Forelimb muscle (tissue), 1 donor: ENCODE results near the gene SMAD3. TPM values are rescaled to one million over a fixed set of nuclear protein-coding genes. Genes with fewer than 3 reads are reported as not detected.

Source experiments
- DNase-seq: peaks from one replicate; pipeline ENCODE4 v3.0.0-alpha.2; 2013; ENCODE audit warnings: low read depth
- polyA plus RNA-seq: library from polyadenylated mRNA; unstranded; fragments of 120-200 nt; gene quantifications from one replicate; pipeline ENCODE4 v1.2.1, GENCODE V29; 2013; ENCODE audit not compliant: insufficient read length

Gene SMAD3
- polyA plus RNA-seq, 1 donor = 26.3 TPM

DNA sequence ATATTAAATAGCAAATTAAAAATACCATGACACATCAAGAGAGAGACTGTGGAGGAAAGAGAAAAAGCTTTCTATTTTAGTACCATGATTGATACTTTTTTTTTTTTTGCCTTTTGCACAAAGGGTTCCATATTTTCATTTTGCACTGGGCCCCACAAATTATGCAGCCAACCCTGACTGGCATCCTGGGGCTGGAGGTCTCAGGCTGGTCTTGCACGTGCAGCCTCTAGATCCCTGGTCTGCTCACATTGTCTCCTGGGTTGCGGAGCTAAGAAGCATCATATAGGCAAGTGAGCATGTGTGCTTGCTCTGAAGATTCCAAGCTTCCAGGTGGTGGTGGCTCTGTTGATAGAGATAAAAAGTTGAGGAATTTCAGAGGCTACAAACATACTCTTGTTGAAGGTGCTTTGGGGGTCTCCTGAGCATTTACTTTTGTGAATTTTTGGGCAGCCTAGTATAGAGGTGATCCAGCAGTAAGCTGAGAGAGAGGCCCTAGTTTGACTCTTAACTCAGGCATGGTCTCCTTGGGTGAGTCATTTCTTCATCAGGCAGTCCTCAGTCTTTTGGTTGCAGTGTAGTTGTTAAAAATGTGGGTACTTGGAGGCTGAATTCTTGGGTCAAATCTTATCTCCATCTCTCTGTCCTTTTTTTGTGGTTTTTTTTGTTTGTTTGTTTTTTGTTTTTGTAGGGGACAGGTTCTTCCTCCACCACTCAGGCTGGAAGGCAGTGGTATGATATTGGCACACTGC lies 31.3 kb downstream of the SMAD3 start:
- no peak for DNase-seq

DNA sequence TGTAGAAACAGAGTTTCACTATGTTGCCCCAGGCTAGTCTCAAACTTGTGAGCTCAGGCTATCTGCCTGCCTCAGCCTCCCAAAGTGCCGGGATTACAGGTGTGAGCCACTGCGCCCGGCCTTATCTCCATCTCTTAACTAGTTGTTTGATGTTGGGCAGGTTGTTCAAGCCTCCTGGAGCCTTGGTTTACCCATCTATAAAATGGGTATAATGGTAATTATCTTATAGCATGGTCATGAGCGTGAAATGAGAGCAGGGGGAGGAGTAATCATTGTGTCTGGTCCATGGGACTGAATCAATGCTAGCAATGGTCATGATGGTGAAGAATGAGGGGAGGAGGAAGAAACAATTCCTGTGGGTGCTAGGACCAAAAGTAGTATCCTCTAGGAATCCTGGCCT lies 32.0 kb downstream of the SMAD3 start:
- DNase-seq = no peak

DNA sequence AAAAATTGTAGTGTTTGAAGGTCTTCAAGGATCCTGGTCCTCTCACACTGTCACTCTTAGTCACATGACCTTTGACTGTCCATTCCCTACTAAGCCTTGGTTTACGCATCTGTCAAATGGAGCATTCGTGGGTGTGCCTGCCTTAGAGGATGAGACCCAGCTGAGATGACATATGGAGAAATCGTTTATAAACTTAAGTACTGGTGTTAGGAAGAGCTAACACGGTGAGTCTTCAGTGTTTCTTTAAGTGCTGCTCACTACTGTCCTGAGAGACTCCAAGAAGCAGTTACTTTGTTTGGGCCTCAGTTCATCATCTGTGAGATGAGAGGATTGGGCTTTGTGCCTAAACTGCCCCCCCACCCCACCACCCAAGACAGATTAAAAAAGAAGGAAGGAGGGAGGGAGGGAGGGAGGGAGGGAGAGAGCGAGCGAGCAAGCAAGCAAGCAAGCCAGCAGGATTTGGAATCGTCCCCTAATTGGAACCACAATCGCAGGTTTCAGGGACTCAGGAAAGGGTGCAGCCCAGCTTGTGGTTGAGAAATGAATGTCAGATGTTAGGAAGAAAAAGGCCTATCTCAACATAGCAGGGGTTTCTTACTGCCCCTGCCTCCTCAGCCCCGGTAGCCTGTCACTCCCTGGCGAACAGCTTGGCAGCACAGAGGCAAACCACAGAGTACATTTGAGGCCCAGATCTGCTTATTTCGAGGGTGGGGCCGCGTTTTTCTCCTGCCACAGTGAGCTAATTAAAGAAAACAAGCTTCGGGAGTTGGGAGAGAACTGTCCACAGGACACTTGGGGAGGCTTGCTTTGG lies 32.7 kb downstream of the SMAD3 start:
- DNase-seq = no peak

DNA sequence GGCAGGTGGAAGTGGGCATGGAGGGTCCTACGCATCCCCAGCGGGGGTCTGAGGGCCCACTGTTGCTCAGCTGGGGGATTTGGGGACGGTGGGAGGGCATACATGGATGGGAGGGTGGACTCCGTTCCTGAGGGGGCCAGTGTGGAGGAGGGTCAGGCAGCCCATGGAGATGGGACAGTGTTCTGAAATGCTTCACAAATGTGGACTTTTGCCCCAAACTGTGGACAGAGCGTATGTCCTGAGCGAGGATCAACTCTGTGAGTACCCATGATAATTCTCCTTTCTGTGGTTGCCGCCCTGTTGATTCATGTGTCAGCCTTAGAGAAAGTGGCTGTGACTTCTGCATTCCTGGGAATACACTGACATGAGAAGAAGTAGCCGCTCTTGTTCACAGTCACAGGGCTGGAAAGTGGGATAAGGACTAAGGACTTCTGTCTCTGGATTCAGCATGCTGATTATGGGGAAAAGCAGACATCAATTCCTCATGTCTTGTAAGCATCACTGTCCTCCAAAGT lies 33.4 kb downstream of the SMAD3 start:
- no peak for DNase-seq

DNA sequence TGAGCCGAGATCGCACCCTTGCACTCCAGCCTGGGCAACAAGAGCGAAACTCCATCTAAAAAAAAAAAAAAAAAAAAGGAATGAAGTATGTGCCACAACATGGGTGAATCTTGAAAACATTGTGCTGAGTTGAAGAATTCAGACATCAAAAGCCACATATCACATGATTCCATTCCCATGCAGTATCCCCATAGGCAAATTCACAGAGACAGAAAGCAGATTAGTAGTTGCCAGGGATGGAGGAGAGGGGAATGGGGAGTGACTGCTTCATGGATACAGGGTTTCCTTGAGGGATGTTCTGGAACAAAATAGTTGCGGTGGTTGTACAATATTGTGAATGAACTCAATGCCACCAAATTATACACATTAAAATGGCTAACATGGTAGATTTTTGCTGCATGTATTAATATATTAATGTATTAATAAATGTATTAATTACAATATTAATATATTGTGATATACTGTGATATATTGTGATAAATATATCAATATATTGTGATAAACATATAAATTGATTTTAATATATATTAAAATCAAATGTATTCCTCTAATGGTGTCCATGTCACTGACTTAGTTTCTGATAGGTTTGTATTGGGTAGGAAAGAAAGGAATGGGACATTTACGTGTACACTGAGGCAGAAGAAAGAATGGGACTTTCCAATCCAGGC lies 34.9 kb downstream of the SMAD3 start:
- no peak for DNase-seq

DNA sequence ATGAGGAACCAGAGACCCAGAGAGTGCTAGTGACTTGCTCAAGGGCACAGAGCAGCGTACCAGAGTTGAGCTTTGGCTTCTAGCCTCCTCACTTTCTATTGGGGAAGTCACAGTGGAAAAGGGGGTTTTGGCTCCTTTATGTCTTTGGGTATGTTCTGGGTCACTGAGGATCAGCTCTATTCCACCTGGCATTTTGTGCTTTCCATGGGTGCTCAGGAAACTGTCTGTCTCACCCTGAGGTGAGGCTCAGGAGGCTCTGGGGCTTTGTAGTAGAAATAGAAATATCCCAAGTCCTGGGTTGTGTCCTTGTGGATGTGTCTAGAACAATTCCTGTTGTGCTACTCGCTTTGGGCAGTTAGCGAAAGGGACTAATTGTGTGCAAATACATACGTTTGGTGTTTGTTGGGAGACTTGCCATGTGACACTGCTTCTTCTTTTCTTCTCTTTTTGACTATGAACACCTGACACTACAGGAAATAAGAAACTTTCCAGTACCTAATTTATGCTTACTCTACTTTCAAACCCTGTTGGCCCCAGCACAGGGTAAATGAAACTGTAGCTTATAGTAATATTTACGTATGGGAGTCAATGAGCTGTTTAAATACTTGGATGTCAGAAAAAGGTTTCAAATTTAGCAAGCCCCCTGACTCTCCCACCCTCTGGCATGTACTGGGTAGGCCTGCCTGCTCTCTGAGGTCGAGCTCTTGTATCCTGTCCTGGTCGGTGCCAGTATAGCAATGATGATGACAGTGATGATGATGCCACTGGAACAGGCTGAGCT lies 35.6 kb downstream of the SMAD3 start:
- no peak for DNase-seq

DNA sequence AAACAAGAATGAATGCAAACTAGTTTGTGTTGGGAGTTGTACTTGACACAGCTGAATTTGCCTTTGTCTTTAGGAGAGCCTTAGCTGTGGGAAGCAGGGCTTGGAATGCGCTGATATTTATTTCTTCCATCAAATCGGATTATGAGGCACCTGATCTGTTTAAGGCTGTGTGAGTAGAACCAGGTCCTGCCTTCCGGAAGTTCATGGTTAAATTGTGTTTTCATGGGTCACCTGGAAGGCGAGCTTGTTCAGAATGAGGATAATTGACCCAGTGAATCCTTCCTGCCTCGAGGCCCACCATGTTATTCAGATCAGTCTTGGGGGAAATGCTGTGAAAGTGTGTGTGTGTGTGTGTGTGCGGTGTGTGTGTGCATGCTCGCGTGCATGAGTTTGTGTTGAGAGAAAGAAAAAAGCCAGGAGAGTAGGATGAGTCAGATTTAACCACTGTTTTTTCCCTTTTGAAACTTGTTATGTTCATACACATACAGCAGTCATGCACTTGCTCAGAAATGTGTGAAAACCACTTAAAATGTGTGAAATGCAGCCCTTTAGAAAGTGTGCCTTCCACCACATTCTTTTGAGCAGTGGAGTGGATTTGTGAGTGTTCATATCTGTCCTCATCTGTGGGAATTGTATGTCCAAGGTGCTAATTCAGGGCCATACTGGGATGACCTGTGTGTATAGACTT lies 36.7 kb downstream of the SMAD3 start:
- no peak for DNase-seq

DNA sequence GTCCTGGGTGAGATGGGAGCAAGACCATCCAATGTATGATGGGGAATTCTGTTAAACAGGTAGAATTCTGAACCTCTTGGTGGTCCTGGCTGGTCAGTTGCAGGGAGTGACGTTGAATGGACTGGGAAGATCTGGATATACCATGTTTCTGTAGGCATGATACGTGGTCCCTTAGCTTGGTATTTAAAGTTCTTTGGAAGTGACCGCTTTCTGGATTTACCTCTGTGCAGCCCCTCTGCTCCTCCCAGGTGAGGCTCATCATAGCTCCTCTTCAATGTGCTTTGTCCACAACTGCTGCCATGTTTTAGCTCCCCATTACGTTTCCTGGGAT lies 37.2 kb downstream of the SMAD3 start:
- no peak for DNase-seq

DNA sequence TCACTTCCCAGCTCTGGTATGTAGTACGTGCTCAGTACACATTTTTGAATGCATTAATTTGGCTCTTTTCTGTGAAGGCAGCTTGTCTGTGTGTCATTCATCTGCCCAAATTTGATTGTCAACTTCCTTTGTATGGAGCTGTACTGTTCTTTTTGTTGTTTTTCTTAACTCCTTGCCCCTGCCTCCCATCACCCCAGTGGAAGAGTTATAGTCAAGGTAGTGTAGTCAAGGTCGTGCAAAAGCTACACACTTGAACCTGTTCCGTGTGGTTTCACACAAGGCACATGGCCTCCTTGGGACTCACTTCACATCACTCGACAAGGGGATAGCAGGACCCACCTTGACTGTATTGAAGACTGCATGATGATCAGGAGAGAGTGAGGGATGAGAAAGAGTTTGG lies 37.6 kb downstream of the SMAD3 start:
- DNase-seq = no peak

DNA sequence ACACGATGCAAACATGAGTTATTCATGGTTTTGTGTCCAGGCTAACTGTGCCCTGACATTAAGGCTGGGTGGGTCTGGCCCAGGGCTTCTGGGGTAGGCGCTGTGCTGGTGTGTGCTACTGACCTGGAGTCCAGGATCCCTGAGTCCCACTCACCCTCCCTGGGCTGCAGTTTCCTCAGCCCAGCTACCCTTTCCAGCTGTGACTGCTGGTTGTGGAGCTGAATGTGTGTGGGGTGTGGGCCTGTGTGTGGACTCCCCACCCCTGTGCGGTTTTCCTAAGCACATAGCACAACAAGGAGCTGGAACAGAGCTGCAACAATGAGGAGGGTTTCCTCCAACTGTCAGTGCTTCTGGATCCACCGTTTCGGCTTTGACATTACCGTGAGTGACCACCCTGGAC lies 38.0 kb downstream of the SMAD3 start:
- no peak for DNase-seq

DNA sequence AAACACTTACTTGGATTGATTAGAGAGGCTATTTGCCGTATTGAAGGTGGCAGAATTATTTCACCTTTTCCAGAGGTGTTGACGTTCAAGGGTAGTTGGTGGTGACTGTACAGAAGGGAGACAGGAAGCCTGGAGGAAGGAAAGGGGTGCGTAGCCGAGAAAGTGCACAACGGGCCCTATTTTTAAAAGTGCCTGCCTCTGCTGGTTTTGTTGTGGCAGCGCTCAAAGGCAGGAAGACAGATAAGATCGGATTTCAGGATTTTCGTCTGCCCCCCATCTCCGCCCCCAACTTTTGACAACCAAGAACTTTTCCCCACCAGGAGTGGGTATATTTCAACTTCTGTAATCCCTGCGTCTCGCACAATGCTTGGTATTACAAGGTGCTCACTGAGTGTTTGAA lies 38.5 kb downstream of the SMAD3 start:
- DNase-seq = no peak

DNA sequence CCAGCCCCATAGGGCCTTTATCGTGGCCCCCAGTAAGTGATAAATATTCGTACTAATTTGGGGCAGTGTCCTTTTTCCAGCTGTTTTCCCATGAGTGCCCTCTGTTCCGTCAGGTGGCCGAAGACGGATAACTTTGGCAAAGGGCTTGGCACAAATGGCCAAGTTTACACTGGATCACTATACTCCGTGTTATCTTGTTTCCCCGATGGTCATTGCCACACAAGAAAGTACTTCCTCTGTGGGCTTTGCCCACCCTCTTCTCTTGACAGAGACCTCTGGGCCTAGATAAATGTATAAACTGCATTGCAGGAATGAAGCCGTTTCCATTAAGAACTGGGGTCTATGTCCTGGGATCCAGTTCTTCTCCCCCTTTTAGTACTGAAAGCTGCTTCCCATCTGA lies 39.1 kb downstream of the SMAD3 start:
- no peak for DNase-seq

DNA sequence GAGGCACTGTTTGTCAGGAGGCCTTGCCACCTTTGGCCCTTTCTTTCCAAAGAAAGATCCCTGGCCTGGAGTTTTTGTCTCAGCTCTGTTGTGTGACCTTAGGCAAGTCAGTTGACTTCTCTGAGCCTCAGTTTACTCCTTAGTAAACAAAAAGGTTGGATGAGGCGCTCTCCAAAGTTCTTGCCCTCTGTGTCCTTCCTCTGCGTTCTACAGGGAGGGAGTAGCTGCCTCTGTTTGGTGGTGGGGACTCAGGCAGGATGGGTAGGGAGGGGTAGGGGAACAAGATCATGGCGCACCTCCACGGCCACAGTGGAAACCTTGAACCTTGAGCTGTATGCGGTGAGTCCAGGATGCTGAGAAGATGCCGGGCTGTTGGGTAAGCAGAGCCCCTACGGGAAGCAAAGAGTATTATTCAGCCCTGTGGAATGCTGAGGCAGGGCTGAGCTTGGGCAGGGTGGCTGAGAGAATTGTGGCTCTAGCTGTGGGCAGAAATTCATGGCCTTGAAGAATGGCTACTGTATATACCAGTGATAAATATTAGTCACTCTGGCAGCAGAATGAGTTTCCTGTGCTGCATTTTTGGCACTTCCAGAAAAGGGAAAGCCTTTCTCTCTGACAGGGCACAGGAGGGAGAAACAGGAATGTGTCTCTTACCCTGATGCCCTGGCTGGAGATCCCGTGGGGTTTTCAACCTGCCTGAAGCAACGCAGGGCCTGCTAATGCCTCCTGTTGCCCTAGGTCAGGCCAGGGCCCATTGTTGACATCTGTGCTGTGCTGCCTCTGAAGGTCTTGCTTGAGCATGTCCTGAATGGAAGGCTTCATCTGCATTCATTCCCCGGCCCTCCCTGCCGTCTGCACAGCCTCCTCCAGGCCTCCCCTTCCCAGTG lies 39.9 kb downstream of the SMAD3 start:
- no peak for DNase-seq

DNA sequence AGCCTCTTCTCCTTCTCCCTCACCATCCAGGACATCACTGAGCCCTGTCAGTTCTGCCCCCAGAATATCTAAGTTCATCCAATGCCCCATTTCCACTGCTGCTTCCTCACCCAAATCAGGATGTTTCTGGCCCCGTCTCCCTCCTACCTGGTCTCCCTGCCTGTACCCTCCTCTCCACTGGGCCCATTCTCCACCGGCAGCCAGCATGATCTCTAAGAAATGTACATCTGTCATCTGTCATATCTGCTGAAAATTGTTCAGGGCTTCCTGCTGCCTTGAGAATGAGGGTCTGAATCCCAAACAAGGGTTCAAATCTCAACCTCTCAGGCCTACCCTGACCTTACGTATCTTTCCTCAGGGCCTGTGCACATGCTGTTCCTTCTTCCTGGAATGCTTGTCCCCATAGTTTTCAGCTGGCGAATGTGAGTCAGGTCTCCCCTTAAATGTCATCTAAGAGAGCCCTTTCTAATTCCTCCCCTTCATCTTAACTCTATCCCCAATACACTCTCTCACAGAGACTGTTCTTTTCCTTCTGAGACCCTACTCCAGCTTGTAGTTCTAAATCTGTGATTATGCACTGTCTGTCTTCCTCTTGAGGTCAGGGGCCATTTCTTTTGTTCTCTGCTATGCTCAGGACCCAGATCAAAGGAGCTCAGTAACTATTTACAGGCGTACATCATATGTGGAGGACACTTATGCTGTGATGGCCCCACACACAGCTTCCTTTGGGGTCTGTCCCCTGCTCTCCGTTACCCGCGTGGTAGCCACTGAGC lies 40.8 kb downstream of the SMAD3 start:
- no peak for DNase-seq

DNA sequence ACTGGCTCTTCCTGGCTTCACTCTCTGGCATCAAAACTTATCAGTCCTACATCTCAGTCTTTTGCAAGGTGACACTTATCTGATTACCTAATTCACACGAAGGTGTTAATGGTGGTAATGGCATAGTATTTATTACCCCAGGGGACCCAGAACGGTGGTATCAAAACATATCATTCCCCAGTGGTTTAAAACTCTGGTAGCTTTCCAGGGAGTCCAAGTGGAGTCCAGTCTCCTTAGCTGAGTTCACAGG lies 41.3 kb downstream of the SMAD3 start:
- no peak for DNase-seq

DNA sequence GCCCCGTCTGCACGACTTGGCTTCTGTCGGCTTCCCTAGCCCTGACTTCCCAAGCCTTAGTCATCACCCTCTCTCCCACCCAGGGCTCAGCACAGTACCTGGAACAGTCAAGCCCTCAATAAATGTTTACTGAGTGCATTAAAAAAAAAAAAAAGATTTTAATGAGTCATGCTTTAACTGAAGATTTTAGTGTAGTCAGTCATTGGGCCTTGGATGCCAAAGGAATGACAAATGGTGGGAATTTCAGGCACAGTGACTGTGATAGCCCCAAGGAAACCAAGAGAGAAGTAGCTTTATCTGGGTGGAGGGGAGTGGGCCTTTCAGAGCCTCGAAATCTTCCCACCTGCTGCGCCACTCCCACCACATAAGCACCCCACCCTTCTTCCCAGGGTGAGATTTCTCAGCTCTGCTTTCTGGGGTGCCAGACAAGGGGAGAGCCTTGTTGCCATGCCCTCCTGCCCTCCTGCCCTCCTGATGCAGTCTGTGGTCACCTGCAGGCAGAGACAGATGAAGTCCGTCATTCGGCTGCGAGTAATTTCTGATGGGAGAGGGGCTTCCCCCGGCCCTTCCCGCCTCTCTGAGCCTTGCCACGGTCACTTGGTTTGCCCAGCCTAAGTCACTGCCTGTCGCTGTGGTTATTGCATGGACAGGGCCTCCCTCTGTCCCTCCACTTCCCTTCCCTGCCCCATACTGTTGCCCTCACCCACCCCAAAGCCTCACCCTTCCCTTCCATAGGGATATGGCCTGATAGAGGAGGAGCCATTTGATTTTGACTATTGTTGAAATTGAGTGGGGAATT lies 41.8 kb downstream of the SMAD3 start:
- DNase-seq = no peak

DNA sequence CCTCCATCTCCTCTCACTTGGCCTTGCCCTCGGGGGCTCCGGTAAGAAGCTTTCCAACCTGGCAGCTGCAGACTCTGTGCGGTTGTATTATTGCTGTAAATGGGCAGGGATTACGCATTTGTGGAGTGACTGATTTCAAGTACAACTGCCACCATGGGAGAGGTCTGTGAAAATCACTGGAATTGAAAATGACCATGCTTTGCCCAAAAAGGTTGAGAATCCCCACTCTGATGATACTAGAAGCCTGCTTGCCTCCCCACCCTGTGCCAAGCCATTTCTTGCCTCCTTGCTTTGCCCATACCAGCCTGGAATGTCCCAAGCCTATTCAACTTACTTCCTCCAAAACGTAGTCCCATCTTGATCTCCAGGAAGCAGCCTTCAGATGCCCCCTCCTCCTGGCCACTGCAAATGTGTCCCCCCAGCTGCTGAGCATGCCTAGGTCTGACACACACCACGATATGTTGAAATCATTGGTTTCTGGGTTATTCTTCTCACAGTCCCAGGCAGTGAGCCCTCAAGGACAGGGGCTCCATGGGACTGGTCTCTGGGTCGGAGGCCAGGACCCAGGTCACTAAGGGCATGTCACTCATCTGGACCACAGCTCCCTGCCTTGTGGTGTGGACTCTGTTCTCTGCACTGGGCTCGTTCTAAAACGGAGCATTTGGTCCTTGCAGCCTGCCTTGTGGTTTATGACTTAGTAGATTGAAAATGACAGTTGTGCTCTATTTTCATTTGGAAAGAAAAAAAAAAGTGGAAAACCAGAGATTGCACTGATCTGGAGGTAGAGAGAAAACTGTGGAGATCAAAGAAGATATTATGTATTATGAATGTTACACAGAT lies 42.9 kb downstream of the SMAD3 start:
- DNase-seq = no peak
